GM18519 (cell line): Measurements from ENCODE around the gene RTKN.
"Not testable (repeated sequence)": the region's sequence is repeated elsewhere in the genome, so short reads cannot be mapped to it uniquely, and the experiment has no call there.

Source experiments
- ATAC-seq: cut with Tn5 transposase; IDR thresholded peaks from one replicate; pipeline ENCODE4 v1.9.1; 2021; ENCODE audit warnings: mild to moderate bottlenecking, moderate library complexity; ENCODE audit not compliant: unreplicated experiment, low FRiP score

RTKN gene

GRCh38 chr2:74439803-74440377, 1.8 kb downstream of the RTKN start:
- ATAC-seq, result no peak

DNA sequence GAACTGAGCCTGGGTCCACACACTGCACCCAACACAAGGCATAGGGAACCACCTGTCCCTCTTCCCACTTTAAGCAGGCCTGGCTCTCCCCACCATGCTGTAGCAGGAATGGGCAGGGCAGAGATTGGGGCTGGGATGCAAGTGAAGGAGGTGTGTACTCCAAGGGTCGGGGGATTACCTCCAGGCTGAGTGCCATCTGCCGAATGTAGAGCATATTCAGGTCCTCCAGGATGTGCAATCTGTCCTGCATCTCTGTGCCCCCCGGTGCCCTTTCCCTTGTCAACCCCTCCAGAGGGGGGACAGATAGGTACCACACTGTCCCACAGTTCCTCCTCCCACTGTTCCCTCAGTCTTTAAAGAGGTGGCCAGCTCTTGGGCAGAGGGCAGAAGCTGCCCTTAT, 2.4 kb downstream of the RTKN start:
- no peak for ATAC-seq

DNA sequence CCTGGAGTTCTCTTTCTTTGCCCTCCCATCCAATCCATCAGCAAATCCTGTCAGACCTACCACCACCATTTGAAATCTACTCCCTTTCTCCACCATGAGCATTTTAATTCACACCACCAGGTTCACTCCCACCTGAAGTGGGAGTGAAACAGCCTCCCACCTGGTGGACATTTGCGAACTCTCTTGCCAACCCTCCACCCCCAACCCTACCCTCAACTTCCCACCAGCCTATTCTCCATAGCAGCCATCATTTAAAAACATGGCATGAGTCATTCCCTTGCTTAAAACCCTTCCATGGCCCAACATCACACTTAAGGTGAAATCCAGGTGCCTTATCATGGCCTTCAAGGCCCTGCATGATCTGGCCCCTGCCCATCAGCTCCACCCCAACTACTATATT, 3.5 kb downstream of the RTKN start:
- no peak for ATAC-seq

DNA sequence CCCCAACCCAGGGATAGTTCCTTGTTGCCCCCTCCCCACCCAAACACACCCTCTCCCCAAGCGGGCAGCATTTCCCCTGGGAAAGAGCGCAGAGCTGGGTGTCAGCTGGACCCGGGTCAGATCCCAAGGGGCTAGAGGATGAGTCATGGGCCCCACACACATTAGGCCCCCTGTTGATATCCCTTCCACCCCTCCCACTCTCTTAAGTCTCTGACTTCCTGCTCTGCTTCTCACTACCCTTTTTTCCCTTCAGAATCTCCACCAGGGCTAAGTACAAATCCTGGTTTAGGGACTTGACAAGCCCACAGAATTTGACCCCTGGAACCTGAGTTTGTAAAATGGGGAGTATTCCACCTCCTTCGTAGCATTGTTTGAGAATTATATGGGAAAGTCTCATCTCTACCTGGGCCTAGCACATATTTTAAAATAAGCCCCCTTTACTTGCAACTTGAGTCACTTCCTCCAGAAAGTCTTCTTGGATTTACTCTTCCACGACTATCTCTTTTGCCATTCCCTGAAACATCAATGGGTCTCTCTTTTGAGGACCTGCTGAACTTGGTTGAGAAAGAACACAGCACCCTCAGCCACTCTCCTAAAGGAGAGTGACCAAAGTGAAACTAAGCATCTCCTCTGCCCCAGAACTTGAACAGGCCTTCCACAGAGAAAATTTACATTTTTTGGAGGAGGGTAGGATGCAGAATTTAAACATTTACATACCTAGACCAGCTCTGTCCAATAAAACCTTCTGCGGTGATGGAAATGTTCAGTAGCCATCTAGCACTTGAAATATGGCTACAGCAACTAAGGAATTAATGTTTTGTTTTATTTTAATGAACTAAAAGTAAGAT, 4.7 kb downstream of the RTKN start:
- ATAC-seq, result no peak

DNA sequence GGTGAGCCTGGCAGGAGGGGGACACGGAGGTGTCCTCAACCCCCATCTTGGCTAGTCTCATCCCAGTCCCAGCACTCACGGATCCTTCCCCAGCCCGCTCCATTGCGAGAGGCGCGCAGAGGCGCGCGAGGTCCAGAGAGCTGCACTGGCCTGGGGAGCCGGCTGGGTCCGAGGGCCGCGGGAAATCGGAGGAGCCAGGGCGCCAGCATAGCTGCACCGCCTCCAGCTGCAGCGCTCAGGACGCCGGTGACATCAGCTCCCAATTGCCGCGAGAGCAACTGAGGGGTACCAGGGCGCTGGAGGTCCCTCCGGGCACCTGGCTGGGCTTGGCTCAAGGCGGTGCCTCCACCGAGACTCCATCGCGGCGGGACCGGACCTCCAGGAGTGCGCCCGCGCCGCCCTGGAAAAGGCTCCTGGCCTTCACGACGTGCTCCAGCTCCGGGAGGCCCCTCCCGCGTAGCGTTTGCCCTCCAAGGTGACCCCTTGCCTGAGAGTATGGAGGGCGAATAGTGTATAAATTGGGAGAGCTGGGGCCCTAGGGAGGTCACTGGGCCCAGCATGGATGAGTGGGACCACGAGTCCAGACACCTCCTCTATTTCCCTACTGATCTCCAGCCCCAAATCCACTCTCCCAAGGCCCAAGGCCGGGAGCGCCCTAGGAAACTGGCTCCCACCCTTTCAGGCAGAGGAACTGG, 5.5 kb downstream of the RTKN start:
- no peak for ATAC-seq

DNA sequence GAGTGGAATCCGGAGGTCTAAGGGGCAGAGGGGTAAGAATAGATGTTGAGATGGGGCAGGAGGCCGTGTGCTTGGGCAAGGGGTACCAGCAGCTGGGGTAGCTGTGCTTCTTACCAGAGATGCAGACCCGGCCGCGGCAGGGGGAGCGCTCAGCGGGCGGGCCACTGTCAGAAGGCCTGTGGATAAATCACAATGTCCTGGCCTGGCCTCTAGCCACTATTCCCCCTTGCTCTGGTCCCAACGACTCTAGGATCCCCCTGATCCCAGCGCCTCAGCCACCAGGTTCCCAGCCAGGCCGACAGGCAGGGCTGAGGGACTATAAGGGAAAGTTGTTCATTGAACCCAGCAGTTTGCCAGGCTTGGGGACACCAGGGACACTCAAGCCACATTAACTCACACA, 11.2 kb downstream of the RTKN start:
- no peak for ATAC-seq

GRCh38 chr2:74429487-74430451, 12.0 kb downstream of the RTKN start:
- no peak for ATAC-seq

- ATAC-seq, result no peak
Measured at GRCh38 chr2:74428675-74429074, 13.1 kb downstream of the RTKN start.

DNA sequence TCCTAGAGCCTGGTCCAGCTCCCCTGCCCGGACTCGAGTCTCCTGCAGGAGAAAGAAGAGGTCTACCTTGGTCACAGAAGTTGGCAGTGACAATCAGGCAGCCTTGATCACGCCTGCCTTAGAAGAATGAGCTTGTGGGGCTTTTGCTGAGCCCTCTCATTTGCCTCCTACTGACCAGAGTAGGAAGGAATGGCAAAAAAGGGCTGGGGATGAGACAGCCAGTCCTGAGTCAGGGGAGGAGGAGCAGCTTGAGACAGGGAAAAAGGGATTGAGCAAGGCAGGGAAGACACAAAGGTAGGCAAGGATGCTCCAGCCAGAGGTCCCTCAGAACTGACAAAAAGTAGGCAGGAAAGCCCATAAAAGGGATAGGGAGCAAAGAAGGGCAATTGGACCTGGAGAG, 14.2 kb downstream of the RTKN start:
- ATAC-seq, result no peak

DNA sequence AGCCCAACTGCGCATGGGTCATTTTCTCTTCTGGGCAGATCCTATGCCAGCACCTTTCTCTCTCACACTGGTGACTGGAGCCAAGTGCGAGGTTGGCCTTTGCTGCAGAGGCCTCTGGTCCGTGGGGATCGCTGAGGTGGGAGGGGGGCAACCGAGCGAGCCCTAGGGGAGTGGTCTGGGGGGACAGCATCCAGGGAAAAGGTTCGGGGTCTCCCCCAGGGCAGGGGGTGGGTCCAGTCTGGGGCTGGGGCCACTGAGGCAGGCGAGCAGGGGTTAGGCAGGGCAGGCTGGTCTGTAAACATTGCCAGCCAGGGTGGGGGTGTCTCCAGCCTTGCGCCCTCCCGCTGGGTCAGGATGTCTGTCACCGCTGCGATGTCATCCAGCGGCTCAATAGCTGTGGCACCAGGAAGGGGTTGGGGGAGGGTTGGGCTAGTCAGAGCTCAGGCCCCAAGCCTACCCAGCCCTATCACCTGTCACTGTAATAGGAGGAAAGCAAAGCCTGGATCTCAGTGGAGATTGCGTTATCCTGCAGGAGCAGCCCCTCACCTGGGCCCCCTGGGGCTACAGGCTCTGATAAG, 15.5 kb downstream of the RTKN start:
- no peak for ATAC-seq

GRCh38 chr2:74425523-74425922, 16.2 kb downstream of the RTKN start:
- ATAC-seq, result no peak

DNA sequence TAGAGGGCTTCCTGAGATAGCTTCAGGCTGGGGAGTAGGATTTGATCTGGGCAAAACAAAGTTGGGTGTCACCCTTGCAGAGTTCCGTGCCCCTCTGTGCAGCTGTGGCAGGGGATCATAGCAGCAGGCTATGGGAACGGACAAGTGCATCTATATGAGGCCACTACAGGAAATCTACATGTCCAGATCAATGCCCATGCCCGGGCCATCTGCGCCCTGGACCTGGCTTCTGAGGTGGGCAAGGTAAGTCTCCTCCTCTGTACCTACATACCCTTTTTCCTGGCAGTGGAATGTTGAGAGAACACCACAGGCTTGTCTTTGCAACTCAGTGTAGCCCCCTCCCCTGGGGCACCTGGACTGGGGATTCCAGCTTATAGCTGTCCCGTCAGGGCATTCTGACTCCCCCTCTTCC, 16.7 kb downstream of the RTKN start:
- no peak for ATAC-seq

DNA sequence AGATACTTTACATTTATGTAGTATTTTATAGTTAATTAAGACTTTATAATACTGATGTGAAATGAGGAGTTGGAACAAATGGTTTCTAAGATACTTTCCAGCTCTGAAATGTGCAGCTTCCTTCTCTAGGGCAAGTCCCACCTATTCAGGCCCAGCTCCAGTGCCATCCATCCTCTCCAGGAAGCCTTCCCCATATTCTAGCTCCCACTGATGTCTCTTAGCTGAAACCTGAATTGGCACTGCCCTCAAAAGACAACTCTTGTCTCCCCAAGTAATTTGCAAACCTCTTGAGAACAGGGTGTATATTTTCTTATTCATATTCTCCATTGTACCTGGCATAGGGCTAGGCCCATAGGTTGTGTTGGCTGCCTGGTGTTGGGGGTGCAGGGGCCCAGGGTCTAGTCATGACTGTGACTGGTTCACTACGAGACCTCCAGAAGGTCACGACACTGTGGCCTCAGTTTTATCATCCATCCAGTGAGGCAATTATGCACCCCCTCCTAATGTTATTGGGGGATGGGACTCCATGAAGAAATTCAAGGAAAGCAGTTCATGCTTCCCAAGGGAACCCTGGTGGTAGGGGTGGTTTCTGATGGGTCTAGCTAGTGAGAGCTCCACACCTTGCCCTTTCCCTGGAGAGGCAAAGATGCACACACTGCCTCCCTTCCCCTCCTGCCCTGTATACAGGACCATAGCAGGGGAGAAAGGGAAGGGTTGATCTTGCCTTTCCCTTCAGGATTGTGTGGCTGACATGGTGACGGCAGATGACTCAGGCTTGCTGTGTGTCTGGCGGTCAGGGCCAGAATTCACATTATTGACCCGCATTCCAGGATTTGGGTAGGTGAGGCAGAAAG, 17.4 kb downstream of the RTKN start:
- no peak for ATAC-seq

DNA sequence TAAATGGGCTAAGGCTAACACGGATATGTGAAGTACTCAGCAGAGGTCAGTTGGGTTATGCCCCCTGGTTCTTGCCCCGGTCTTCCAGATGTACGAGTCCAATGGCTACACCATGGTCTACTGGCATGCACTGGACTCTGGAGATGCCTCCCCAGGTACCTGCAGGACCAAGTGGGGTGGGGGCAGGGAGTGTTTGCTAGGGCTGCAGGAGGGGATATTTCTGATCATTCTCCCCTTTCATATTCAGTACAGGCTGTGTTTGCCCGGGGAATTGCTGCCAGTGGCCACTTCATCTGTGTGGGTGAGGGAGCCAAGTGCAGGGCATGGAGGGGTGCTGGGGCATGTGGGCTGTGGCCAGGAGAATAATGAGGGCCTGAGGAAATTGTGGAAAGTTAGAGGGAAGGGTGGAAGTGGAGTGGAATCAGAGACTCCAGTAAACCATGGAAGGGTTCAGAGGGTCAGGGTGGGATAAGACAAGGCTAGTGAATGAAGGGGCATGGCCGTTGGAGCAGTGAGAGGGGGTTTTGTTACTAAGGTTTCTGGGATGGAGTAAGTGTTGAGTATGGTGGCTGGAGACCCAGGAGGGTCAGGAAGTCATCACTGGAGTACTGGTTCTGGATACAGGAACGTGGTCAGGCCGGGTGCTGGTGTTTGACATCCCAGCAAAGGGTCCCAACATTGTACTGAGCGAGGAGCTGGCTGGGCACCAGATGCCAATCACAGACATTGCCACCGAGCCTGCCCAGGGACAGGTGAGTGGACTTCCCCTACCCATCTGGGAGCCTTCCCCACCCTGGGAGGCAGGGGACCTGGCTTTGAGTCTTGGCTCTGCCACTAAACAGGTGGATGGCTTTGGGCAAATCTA, 18.3 kb downstream of the RTKN start:
- ATAC-seq, result no peak

GRCh38 chr2:74421221-74421870, 20.4 kb downstream of the RTKN start, which contains the start of the genes C2orf81 and WDR54:
TSS of gene C2orf81 (minus strand) at chr2:74421619. CDS start at chr2:74421560, 59 bp downstream.
TSS of gene WDR54 (plus strand) at chr2:74421730. CDS start at chr2:74422154, 424 bp downstream.
- ATAC-seq, result peak; percentile 85

- not testable (repeated sequence) for ATAC-seq
Measured at GRCh38 chr2:74420443-74421103, 21.2 kb downstream of the RTKN start.

GRCh38 chr2:74420006-74420405, 21.7 kb downstream of the RTKN start:
- no peak for ATAC-seq
